Astrocyte (in vitro differentiated cells and primary cell): ENCODE results near the gene TRAF3IP3. TPM values are rescaled to one million over a fixed set of nuclear protein-coding genes. Genes with fewer than 3 reads are reported as not detected.
A peak's percentile ranks its signal among the peaks of the same experiment; 100 is the strongest.

ENCODE experiments used
- DNase-seq: peaks from one replicate; pipeline ENCODE4 v3.0.0-alpha.2; 2010; ENCODE audit warnings: low read depth
- FAIRE-seq: peaks from 2 replicates; lab custom pipeline; 2011; peaks lifted over from hg19 to GRCh38; lab: Jason Lieb, UNC
- H2AFZ ChIP-seq: 2 replicates; pipeline ENCODE4 v1.6.0; 2012; ENCODE audit warnings: low read depth, low read length, inconsistent platforms
- H3K27ac ChIP-seq: 2 replicates; pipeline ENCODE4 v1.5.1; 2011; ENCODE audit warnings: low read depth, low read length, inconsistent platforms
- H3K27me3 ChIP-seq: 2 replicates; pipeline ENCODE4 v1.6.0; 2011; ENCODE audit warnings: low read length, inconsistent platforms; ENCODE audit not compliant: insufficient read depth
- H3K36me3 ChIP-seq: 2 replicates; pipeline ENCODE4 v1.5.1; 2011; ENCODE audit warnings: low read length, inconsistent platforms; ENCODE audit not compliant: insufficient read depth
- H3K4me1 ChIP-seq: 2 replicates; pipeline ENCODE4 v1.5.1; 2011; ENCODE audit warnings: low read length, inconsistent platforms; ENCODE audit not compliant: insufficient read depth
- H3K4me2 ChIP-seq: 2 replicates; pipeline ENCODE4 v1.6.0; 2012; ENCODE audit warnings: low read length, inconsistent platforms
- H3K4me3 ChIP-seq: 2 replicates; pipeline ENCODE4 v1.5.1; 2011; ENCODE audit warnings: low read depth, mild to moderate bottlenecking, low read length, inconsistent platforms; ENCODE audit not compliant: insufficient read depth
- H3K79me2 ChIP-seq: 2 replicates; pipeline ENCODE4 v1.6.0; 2012; ENCODE audit warnings: mild to moderate bottlenecking, low read length, inconsistent platforms; ENCODE audit not compliant: insufficient read depth
- H3K9ac ChIP-seq: 2 replicates; pipeline ENCODE4 v1.6.0; 2012; ENCODE audit warnings: mild to moderate bottlenecking, low read length, inconsistent platforms
- H3K9me3 ChIP-seq: 2 replicates; pipeline ENCODE4 v1.5.1; 2012; ENCODE audit warnings: low read depth, mild to moderate bottlenecking, low read length, inconsistent platforms; ENCODE audit not compliant: insufficient read depth
- H4K20me1 ChIP-seq: 2 replicates; pipeline ENCODE4 v1.6.0; 2012; ENCODE audit warnings: low read length, inconsistent platforms; ENCODE audit not compliant: insufficient read depth
- H3K27ac Mint-ChIP-seq: one replicate; pipeline ENCODE4 v1.8.0; 2021; ENCODE audit warnings: mild to moderate bottlenecking, mixed read lengths; ENCODE audit not compliant: unreplicated experiment
- H3K27me3 Mint-ChIP-seq: one replicate; pipeline ENCODE4 v1.8.0; 2021; ENCODE audit warnings: low read depth, mixed read lengths; ENCODE audit not compliant: unreplicated experiment
- H3K36me3 Mint-ChIP-seq: one replicate; pipeline ENCODE4 v1.8.0; 2021; ENCODE audit warnings: low read depth, mixed read lengths; ENCODE audit not compliant: unreplicated experiment
- H3K4me1 Mint-ChIP-seq: one replicate; pipeline ENCODE4 v1.8.0; 2021; ENCODE audit warnings: low read depth, mixed read lengths; ENCODE audit not compliant: unreplicated experiment
- H3K4me3 Mint-ChIP-seq: one replicate; pipeline ENCODE4 v1.8.0; 2021; ENCODE audit warnings: mild to moderate bottlenecking, moderate library complexity, mixed read lengths; ENCODE audit not compliant: unreplicated experiment
- H3K9me3 Mint-ChIP-seq: one replicate; pipeline ENCODE4 v1.8.0; 2021; ENCODE audit warnings: mild to moderate bottlenecking, mixed read lengths; ENCODE audit not compliant: unreplicated experiment
- EZH2 ChIP-seq: IDR thresholded peaks from 2 replicates; pipeline ENCODE4 v1.6.1; 2012; ENCODE audit warnings: mild to moderate bottlenecking, low read length, inconsistent platforms; ENCODE audit not compliant: insufficient read depth
- total RNA-seq: library from RNA; stranded (reverse); gene quantifications from 2 replicates; pipeline ENCODE4 v1.2.1, GENCODE V29; 2021
- TF ChIP-seq, protein P1 (sequence below): IDR thresholded peaks from 2 replicates; pipeline ENCODE4 v1.5.1; 2011; ENCODE audit warnings: low read depth, mild to moderate bottlenecking, inconsistent platforms, low read length, moderate library complexity; ENCODE audit not compliant: insufficient read depth

The TRAF3IP3 gene
- total RNA-seq, 1 donor from 2014 or later = not detected

- no peak for TF ChIP-seq EZH2
- TF ChIP-seq, protein P1, sequence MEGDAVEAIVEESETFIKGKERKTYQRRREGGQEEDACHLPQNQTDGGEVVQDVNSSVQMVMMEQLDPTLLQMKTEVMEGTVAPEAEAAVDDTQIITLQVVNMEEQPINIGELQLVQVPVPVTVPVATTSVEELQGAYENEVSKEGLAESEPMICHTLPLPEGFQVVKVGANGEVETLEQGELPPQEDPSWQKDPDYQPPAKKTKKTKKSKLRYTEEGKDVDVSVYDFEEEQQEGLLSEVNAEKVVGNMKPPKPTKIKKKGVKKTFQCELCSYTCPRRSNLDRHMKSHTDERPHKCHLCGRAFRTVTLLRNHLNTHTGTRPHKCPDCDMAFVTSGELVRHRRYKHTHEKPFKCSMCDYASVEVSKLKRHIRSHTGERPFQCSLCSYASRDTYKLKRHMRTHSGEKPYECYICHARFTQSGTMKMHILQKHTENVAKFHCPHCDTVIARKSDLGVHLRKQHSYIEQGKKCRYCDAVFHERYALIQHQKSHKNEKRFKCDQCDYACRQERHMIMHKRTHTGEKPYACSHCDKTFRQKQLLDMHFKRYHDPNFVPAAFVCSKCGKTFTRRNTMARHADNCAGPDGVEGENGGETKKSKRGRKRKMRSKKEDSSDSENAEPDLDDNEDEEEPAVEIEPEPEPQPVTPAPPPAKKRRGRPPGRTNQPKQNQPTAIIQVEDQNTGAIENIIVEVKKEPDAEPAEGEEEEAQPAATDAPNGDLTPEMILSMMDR = no peak
- DNase-seq (no peak), FAIRE-seq (no peak)
- H3K4me3 ChIP-seq = no peak overlapping the region
- H3K27ac Mint-ChIP-seq = no peak overlapping the region
- H3K4me1 Mint-ChIP-seq = peaks cover 35% of the 10 kb centered on the region
- no peak overlapping the region for H3K4me2 ChIP-seq
- H3K27me3 ChIP-seq = no peaks in the 10 kb centered on the region
- H3K27me3 Mint-ChIP-seq = no peaks in the 10 kb centered on the region
- H3K9me3 ChIP-seq = no peaks in the 10 kb centered on the region
- H3K4me1 ChIP-seq = peaks cover 24% of the 10 kb centered on the region
- H4K20me1 ChIP-seq = no peaks in the 10 kb centered on the region
- H3K4me3 Mint-ChIP-seq = no peak overlapping the region
- H3K9me3 Mint-ChIP-seq = peaks cover 2% of the 10 kb centered on the region
- H3K79me2 ChIP-seq = no peaks in the 10 kb centered on the region
- no peak overlapping the region for H3K27ac ChIP-seq
- peaks cover 5% of the 10 kb centered on the region for H3K36me3 Mint-ChIP-seq
- no peak overlapping the region for H3K9ac ChIP-seq
- no peaks in the 10 kb centered on the region for H3K36me3 ChIP-seq
- H2AFZ ChIP-seq = no peak overlapping the region
These were observed 47.7 kb downstream of the TRAF3IP3 start for GRCh38 chr1:209803568-209803967.

DNA sequence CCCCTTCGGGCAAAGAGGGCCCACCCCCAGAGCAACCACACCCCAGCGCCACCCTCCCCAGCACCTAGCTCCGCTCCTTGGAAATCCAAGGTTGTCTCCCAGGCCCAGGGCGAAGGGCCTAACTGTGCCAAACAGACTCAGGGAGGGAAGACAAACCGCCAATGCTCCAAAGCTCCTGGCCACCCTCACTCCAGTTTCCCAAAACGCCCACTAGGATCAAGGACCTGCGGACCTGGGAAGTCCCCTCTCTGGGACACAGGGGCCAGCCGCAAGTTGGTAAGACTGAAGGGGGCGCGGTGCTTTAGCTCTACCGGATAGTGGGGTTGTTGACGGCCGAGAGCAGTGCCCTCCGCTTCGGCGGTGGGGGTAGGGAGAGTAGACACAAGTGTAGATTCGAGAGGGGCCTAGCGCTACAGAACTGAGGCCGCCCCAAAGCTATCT lies 49.5 kb downstream of the TRAF3IP3 start:
- peak overlapping the region; percentile 88 for H3K4me2 ChIP-seq
- TF ChIP-seq, protein P1 = no peak
- no peak for TF ChIP-seq EZH2

DNA sequence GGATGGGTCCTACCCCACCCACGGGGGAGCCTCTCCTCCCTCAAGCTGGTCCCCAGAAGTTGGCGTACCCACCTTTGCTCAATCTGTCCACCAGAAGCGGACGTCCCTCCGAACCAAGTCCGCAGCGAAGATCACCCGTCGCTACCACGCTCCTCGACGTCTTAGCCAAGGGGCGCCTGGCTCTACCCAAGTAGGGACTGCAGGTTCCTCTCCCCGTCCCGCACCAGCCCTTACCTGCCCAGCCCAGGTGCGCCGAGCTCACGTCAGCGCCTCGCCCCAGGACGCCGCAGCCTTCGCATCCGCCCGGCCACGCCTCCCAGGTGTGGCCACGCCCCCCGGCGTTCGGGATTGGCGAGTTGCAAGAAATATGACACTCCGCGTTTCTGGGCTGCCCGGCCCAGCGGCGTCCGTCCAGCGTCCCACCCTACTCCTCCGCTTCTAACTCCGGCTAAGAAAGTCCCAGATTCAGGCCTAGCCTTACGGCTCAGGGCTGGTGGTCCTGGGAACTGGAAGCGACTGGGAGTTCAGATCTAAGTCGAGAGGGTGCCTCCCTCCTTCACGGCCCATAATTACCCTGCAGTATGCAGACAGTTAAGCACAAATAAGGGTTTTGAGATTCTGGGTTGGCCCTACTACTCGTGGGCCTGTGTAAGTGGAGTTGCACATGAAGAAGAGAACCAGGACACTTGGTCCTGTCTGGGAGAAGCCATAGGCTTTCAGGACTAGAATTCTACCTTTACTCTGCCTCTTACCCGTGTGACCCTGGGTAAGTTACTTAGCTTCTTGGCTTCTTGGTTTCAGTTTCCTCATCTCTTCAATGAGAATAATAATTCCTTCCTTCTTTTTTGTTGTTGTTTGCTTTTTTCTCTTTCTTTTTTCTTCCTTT lies 50.3 kb downstream of the TRAF3IP3 start, which contains the start of gene IRF6:
Gene IRF6, minus strand, starts transcription at position 268 of the 886 bp plus-strand sequence. CDS start 4,729 bp downstream, outside the sequence.
- H3K4me2 ChIP-seq = peak within 1 kb of the TSS; percentile 88
- H3K27ac ChIP-seq = peak within 1 kb of the TSS; percentile 36
- Mint-ChIP-seq H3K4me1 (peaks cover 40% of the 10 kb centered on the region), H3K27ac (peak within 1 kb of the TSS; percentile 99), H3K27me3 (no peaks in the 10 kb centered on the region), H3K9me3 (no peaks in the 10 kb centered on the region), H3K4me3 (peak within 1 kb of the TSS; percentile 89), H3K36me3 (peaks cover 2% of the 10 kb centered on the region)
- H3K4me3 ChIP-seq = peak within 1 kb of the TSS; percentile 51
- no peaks in the 10 kb centered on the region for H3K9me3 ChIP-seq
- H3K4me1 ChIP-seq = peaks cover 25% of the 10 kb centered on the region
- FAIRE-seq (no peak), DNase-seq (peak; percentile 64)
- no peaks in the 10 kb centered on the region for H3K79me2 ChIP-seq
- peak within 1 kb of the TSS; percentile 86 for H2AFZ ChIP-seq
- no peaks in the 10 kb centered on the region for H3K27me3 ChIP-seq
- TF ChIP-seq, protein P1 = no peak
- no peak for TF ChIP-seq EZH2
- H4K20me1 ChIP-seq = no peaks in the 10 kb centered on the region
- peak within 1 kb of the TSS; percentile 55 for H3K9ac ChIP-seq
- no peaks in the 10 kb centered on the region for H3K36me3 ChIP-seq

More for the DNA sequence above, 49.5 kb downstream of the TRAF3IP3 start:
- H2AFZ ChIP-seq = no peak overlapping the region
- H3K9ac ChIP-seq = no peak overlapping the region
- no peak for DNase-seq
- peak overlapping the region; percentile 63 for H3K27ac Mint-ChIP-seq
- peaks cover 2% of the 10 kb centered on the region for H3K36me3 Mint-ChIP-seq
- no peak for FAIRE-seq
- peak overlapping the region; percentile 89 for H3K4me3 Mint-ChIP-seq
- H3K4me3 ChIP-seq = no peak overlapping the region
- H3K27me3 Mint-ChIP-seq = no peaks in the 10 kb centered on the region
- H3K9me3 Mint-ChIP-seq = no peaks in the 10 kb centered on the region
- H3K4me1 ChIP-seq = peaks cover 25% of the 10 kb centered on the region
- H3K9me3 ChIP-seq = no peaks in the 10 kb centered on the region
- H4K20me1 ChIP-seq = no peaks in the 10 kb centered on the region
- H3K27me3 ChIP-seq = no peaks in the 10 kb centered on the region
- H3K79me2 ChIP-seq = no peaks in the 10 kb centered on the region
- H3K27ac ChIP-seq = no peak overlapping the region
- no peaks in the 10 kb centered on the region for H3K36me3 ChIP-seq
- H3K4me1 Mint-ChIP-seq = peaks cover 41% of the 10 kb centered on the region
